Dendritic cell treated with granulocyte-macrophage colony-stimulating factor and Interleukin-4, amounts not matched to agents 40 ng/mL and 50 ng/mL, for 4 days (primary cell): ENCODE data around the gene PYGO2.

Experiments used
- H3K27ac Mint-ChIP-seq: one replicate; pipeline ENCODE4 v1.8.0; 2022; ENCODE audit warnings: mild to moderate bottlenecking, mixed read lengths
- H3K27me3 Mint-ChIP-seq: one replicate; pipeline ENCODE4 v1.8.0; 2022; ENCODE audit warnings: mild to moderate bottlenecking, mixed read lengths
- H3K36me3 Mint-ChIP-seq: one replicate; pipeline ENCODE4 v1.8.0; 2022; ENCODE audit warnings: low read depth, mixed read lengths
- H3K4me1 Mint-ChIP-seq: one replicate; pipeline ENCODE4 v1.8.0; 2022; ENCODE audit warnings: low read depth, mixed read lengths
- H3K4me3 Mint-ChIP-seq: one replicate; pipeline ENCODE4 v1.8.0; 2022; ENCODE audit warnings: mild to moderate bottlenecking, moderate library complexity, mixed read lengths
- H3K9me3 Mint-ChIP-seq: one replicate; pipeline ENCODE4 v1.8.0; 2022; ENCODE audit warnings: mixed read lengths
- intact Hi-C: fragments of 100-400 bp; cut with micrococcal nuclease; formaldehyde crosslinking; loops from one replicate; pipeline ENCODE4 v1.15.0; 2022

PYGO2 gene

DNA sequence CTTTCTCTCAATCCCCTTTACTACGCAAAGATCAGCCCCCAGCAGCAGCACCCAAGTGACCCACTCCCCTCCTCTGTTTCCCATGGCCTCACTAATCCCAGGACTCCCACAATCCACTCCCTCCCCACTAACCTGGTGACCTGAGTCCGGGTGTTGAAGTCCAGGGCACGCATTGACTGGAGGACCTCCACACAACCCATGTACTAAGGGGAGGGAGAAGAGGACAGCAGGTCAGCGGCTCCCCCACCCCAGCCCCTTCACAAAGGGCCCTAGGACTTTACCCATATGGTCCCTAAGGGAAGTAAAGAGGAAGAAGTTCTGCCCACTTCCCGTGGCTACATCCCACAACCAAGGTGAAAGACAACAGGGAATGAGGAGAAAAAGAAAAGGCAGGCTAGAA is 7.7 kb upstream of the PYGO2 start:
- H3K4me3 Mint-ChIP-seq, result peak overlapping the region; percentile 37
- intact Hi-C loops, result loop anchor here (10.0 kb wide), 1 partner anchor 116 kb away; no protein-coding TSS in a partner anchor
- H3K27ac Mint-ChIP-seq, result peak overlapping the region; percentile 26
- H3K9me3 Mint-ChIP-seq, result no peaks in the 10 kb centered on the region
- H3K27me3 Mint-ChIP-seq, result no peaks in the 10 kb centered on the region
- peaks cover 7% of the 10 kb centered on the region for H3K4me1 Mint-ChIP-seq
- peaks cover 81% of the 10 kb centered on the region for H3K36me3 Mint-ChIP-seq

GRCh38 chr1:154968731-154969130 is 7.1 kb upstream of the PYGO2 start:
- Mint-ChIP-seq H3K27me3 (no peaks in the 10 kb centered on the region), H3K4me1 (peaks cover 11% of the 10 kb centered on the region), H3K36me3 (peaks cover 87% of the 10 kb centered on the region), H3K27ac (peak overlapping the region; percentile 52), H3K9me3 (no peaks in the 10 kb centered on the region), H3K4me3 (no peak overlapping the region)
- intact Hi-C loops, result loop anchor here (10.0 kb wide), 1 partner anchor 116 kb away; no protein-coding TSS in a partner anchor

DNA sequence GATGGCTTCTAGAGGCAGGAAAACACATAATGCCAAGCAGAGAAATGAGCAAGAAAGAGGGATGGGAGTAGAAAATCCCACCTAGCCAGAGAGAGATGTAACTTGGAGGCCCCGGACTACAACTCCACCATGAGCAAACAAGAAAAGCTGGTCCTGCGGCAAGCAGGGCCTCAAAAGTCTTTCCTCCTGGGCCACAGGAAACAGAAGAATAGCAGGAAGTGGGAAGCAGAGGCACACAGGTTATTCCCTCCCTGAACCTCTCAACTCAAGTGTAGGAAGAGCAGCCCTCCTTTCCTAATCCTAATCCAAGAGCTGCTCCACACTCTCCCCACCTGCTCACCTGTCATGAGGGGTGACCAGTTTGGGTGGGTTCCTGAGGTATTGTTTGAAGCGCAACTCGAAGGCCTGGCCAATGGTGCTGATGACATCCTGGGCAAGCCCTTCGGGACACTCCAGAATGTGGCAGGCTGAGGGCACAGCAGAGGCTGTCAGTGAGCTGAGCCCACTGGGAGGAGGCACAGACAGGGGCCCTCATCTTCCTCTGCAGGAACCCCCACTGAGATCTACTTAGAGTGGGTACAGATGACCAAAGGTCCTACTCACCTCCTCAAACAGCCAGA is 5.9 kb upstream of the PYGO2 start:
- intact Hi-C loops, result loop anchor here (10.0 kb wide), 1 partner anchor 117 kb away; no protein-coding TSS in a partner anchor
- Mint-ChIP-seq H3K27ac (no peak overlapping the region), H3K9me3 (no peaks in the 10 kb centered on the region), H3K4me1 (peaks cover 23% of the 10 kb centered on the region), H3K4me3 (no peak overlapping the region), H3K36me3 (peaks cover 94% of the 10 kb centered on the region), H3K27me3 (no peaks in the 10 kb centered on the region)

DNA sequence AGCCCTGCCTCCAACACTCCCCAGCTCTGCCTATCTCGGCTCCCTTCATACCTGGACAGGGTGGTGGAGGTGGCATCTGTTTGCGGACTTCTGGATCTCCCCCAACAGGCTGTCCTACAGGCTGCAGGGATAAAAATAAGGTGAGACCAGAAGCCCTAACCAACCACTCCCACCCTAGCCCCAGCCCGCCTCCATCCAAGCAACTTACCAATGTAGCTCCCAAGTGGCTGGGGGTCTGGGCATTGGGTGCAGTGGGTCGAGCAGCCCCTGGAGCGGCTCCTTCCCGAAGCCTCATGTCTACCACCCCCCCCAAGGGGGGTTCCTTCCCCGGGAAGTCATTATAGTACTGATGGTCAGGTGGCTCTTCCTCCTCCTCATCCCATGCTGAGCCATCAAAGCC is 4.5 kb upstream of the PYGO2 start:
- Mint-ChIP-seq H3K4me3 (no peak overlapping the region), H3K36me3 (peaks cover 86% of the 10 kb centered on the region), H3K27me3 (no peaks in the 10 kb centered on the region), H3K27ac (no peak overlapping the region), H3K4me1 (peaks cover 29% of the 10 kb centered on the region), H3K9me3 (no peaks in the 10 kb centered on the region)
- intact Hi-C loops, result loop anchor here (10.0 kb wide), 1 partner anchor 119 kb away; no protein-coding TSS in a partner anchor

DNA sequence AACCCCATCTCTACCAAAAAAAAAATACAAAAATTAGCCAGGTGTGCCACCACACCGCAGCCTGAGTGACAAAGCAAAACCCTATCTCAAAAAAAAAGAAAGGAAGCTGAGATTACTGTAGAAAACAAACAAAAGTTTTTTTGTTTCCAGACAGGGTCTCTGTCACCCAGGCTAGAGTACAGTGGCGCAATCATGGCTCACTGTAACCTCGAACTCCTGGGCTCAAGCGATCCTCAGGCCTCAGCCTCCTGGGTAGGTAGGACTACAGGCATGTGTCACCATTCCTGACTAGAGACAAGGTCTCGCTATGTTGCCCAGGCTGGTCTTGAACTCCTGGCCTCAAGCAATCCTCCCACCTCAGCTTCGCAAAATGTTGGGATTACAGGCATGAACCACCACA is 2.8 kb upstream of the PYGO2 start:
- Mint-ChIP-seq H3K9me3 (no peaks in the 10 kb centered on the region), H3K36me3 (peaks cover 83% of the 10 kb centered on the region), H3K4me1 (peaks cover 45% of the 10 kb centered on the region), H3K27me3 (no peaks in the 10 kb centered on the region), H3K27ac (no peak overlapping the region), H3K4me3 (no peak overlapping the region)
- intact Hi-C loops, result loop anchor here (5.0 to 10.0 kb wide), 2 partner anchors 33 to 120 kb away; no protein-coding TSS in a partner anchor

- Mint-ChIP-seq H3K9me3 (no peaks in the 10 kb centered on the region), H3K36me3 (peaks cover 83% of the 10 kb centered on the region), H3K4me3 (no peak overlapping the region), H3K4me1 (peaks cover 49% of the 10 kb centered on the region), H3K27me3 (no peaks in the 10 kb centered on the region), H3K27ac (peak overlapping the region; percentile 15)
- intact Hi-C loops, result loop anchor here (5.0 to 10.0 kb wide), 2 partner anchors 34 to 121 kb away; no protein-coding TSS in a partner anchor
Observed at GRCh38 chr1:154963643-154964042, 2.1 kb upstream of the PYGO2 start.

DNA sequence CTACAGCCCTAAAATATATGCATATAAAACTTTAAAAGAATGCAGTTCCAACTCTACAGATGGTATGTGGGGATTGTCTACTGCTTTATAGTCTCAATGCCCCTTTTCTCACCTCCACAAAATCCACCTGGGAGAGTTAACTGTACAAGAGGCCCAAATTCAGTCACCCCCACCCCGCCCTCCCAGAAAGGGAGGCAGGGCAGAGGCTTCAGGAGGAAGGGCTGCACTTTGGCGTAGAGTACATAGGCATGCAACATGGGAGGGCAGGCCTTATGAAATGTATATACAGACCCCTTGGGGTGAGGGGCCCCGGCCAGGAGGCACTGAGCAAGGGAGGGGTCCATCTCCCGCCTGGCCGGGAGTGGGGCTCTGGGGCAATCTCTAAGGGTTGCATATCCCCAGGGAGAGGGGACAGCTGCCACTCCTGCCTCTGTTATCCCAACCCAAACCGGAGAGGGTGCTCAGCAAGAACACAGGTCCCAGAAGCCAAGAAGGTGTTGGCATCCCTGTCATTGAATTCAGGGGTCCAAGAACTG is 1.3 kb upstream of the PYGO2 start:
- H3K27ac Mint-ChIP-seq, result peak overlapping the region; percentile 15
- no peaks in the 10 kb centered on the region for H3K9me3 Mint-ChIP-seq
- H3K4me3 Mint-ChIP-seq, result no peak overlapping the region
- H3K36me3 Mint-ChIP-seq, result peaks cover 82% of the 10 kb centered on the region
- intact Hi-C loops, result loop anchor here (5.0 to 10.0 kb wide), 2 partner anchors 34 to 122 kb away; no protein-coding TSS in a partner anchor
- peaks cover 54% of the 10 kb centered on the region for H3K4me1 Mint-ChIP-seq
- H3K27me3 Mint-ChIP-seq, result no peaks in the 10 kb centered on the region

GRCh38 chr1:154962156-154962749 is 671 bp upstream of the PYGO2 start:
- H3K27me3 Mint-ChIP-seq, result no peaks in the 10 kb centered on the region
- peak overlapping the region; percentile 87 for H3K4me3 Mint-ChIP-seq
- peaks cover 76% of the 10 kb centered on the region for H3K36me3 Mint-ChIP-seq
- peaks cover 55% of the 10 kb centered on the region for H3K4me1 Mint-ChIP-seq
- peak overlapping the region; percentile 90 for H3K27ac Mint-ChIP-seq
- no peaks in the 10 kb centered on the region for H3K9me3 Mint-ChIP-seq
- intact Hi-C loops, result loop anchor here (5.0 to 10.0 kb wide), 2 partner anchors 35 to 123 kb away; no protein-coding TSS in a partner anchor

DNA sequence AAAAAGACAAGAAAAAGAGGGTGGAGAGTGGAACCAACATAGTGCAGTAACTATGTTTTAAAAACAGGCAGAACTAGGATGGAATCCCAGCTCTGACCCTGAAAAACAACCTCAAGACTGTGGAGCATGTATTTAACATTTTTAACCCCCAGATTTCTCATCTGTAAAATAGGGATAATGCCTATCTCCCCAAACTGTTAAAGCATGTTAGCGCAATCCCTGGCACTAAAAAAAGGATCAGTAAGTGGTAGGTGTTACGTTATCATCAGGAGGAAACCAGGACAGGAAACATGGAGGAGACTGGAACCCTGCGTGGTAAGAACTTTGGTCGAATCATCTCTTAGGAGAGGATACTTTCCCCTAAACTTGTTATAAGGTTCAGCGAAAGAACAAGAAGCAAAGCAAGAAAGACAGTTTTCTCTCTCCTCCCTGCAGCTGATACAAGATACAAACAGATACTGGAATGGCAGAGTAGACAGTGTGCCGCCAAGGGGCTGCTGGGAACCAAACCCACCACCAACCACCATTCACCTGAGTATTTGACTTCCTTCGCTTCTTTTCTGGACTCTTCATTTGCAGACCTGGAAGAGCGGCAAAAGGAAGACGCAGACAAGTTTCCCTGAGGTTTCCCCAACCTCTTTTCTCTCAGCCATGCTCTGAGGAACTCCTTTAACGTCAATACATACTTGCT is 991 bp downstream of the PYGO2 start:
- no peaks in the 10 kb centered on the region for H3K27me3 Mint-ChIP-seq
- H3K36me3 Mint-ChIP-seq, result peaks cover 65% of the 10 kb centered on the region
- H3K4me1 Mint-ChIP-seq, result peaks cover 71% of the 10 kb centered on the region
- H3K4me3 Mint-ChIP-seq, result peak overlapping the region; percentile 87
- no peaks in the 10 kb centered on the region for H3K9me3 Mint-ChIP-seq
- H3K27ac Mint-ChIP-seq, result peak overlapping the region; percentile 90
- intact Hi-C loops, result loop anchor here (5.0 to 10.0 kb wide), 2 partner anchors 37 to 124 kb away; no protein-coding TSS in a partner anchor

DNA sequence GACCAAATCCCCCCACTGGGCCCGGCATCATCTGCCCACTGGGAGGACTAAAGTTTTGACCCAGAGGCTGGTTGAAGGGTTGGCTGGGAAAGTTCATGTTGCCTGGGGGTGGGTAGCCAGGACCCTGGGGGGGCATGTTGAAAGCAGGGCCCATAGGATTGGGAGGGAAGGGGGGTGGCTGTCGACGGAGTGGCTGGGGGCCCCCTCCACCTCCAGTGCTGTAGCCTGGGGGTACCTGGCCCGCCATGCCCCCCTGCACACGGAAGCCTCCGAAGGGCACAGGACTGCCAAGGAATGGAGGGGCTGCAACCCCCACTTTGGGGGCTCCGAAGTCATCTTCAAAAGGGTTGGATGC is 2.2 kb downstream of the PYGO2 start:
- intact Hi-C loops, result no loop called here
- Mint-ChIP-seq H3K27ac (no peak overlapping the region), H3K27me3 (no peaks in the 10 kb centered on the region), H3K9me3 (no peaks in the 10 kb centered on the region), H3K36me3 (peaks cover 54% of the 10 kb centered on the region), H3K4me3 (no peak overlapping the region), H3K4me1 (peaks cover 77% of the 10 kb centered on the region)

- peaks cover 48% of the 10 kb centered on the region for H3K36me3 Mint-ChIP-seq
- H3K27ac Mint-ChIP-seq, result no peak overlapping the region
- intact Hi-C loops, result no loop called here
- peaks cover 80% of the 10 kb centered on the region for H3K4me1 Mint-ChIP-seq
- no peak overlapping the region for H3K4me3 Mint-ChIP-seq
- H3K9me3 Mint-ChIP-seq, result no peaks in the 10 kb centered on the region
- H3K27me3 Mint-ChIP-seq, result no peaks in the 10 kb centered on the region
Observed at GRCh38 chr1:154958681-154959425, 2.7 kb downstream of the PYGO2 start.

DNA sequence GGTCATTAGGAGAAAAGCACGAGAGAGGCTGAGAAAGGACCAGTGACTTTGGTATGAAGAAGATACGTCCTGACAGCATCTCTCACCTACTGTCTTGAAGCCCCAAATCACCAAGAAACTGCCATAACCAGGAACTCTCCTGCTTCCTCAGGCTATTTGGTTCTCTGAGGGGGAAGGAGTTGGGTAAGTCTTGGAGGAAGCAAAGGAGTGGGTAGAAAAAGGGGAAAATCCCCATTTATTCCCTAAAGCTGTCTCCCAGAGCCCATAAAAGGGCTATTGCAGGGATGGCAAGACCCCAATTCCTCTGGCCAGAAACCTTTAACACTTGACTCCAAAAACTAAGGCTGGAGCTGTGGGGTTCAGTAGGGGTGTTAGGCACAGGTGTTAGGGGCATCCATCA is 3.5 kb downstream of the PYGO2 start:
- no peak overlapping the region for H3K27ac Mint-ChIP-seq
- no peak overlapping the region for H3K4me3 Mint-ChIP-seq
- no peaks in the 10 kb centered on the region for H3K9me3 Mint-ChIP-seq
- peaks cover 81% of the 10 kb centered on the region for H3K4me1 Mint-ChIP-seq
- intact Hi-C loops, result no loop called here
- H3K36me3 Mint-ChIP-seq, result peaks cover 44% of the 10 kb centered on the region
- H3K27me3 Mint-ChIP-seq, result no peaks in the 10 kb centered on the region

DNA sequence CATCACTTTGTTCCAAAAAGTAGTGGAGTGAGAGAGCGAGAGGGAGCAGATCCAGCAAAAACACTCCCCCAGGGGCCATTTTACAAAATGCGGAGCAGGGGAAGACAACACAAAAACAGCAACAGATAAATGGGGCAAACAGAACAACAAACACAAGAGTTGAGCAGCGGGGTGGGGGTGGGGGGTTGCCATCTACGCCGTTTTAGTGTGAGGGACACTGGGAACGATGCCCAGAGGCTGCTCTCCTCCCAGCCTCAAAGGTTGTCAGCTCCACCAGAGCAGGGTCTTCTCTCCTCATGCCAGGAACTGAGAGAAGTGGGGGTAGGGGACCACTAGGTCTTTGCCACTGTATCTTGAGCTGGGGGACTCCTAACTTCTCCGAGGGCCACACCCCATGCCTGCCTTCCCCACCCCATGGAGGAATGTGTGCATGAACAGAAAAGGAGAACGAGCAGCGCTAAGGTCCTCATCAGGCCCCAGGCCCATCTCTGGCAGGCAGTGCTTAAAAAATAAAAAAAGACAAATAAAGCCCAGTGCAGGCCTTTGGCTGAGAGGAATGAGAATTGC is 4.4 kb downstream of the PYGO2 start:
- Mint-ChIP-seq H3K4me1 (peaks cover 81% of the 10 kb centered on the region), H3K36me3 (peaks cover 44% of the 10 kb centered on the region), H3K27ac (no peak overlapping the region), H3K9me3 (no peaks in the 10 kb centered on the region), H3K27me3 (no peaks in the 10 kb centered on the region), H3K4me3 (no peak overlapping the region)
- intact Hi-C loops, result no loop called here
